Trophoblast cell (in vitro differentiated cells and primary cell): ENCODE data around the gene SLC25A41.

ENCODE experiments used
- DNase-seq, 2 donors: peaks; one replicate each; pipeline ENCODE4 v3.0.0-alpha.2; 2016
- H2AFZ ChIP-seq: 2 replicates; pipeline ENCODE4 v1.6.1; 2013; ENCODE audit warnings: low read length, moderate library complexity, mild to moderate bottlenecking; ENCODE audit not compliant: insufficient read depth, poor library complexity
- H2AK5ac ChIP-seq: 2 replicates; pipeline ENCODE4 v1.6.1; 2013; ENCODE audit warnings: mild to moderate bottlenecking, low read length
- H2BK120ac ChIP-seq: 2 replicates; pipeline ENCODE4 v1.6.1; 2013; ENCODE audit warnings: low read length, mild to moderate bottlenecking, moderate library complexity; ENCODE audit not compliant: insufficient read depth, poor library complexity
- H2BK12ac ChIP-seq: 2 replicates; pipeline ENCODE4 v1.6.1; 2013; ENCODE audit warnings: mild to moderate bottlenecking, low read length, moderate library complexity
- H2BK5ac ChIP-seq: 2 replicates; pipeline ENCODE4 v1.6.1; 2013; ENCODE audit warnings: low read length, low read depth, moderate library complexity, mild to moderate bottlenecking; ENCODE audit not compliant: poor library complexity
- H3K14ac ChIP-seq: 2 replicates; pipeline ENCODE4 v1.6.1; 2013; ENCODE audit warnings: mild to moderate bottlenecking, low read length
- H3K18ac ChIP-seq: 2 replicates; pipeline ENCODE4 v1.6.1; 2013; ENCODE audit warnings: mild to moderate bottlenecking, low read length
- H3K23ac ChIP-seq: 2 replicates; pipeline ENCODE4 v1.6.1; 2013; ENCODE audit warnings: low read length
- H3K27ac ChIP-seq: 2 replicates; pipeline ENCODE4 v1.5.1; 2013; ENCODE audit warnings: low read depth, mild to moderate bottlenecking, inconsistent platforms, low read length, moderate library complexity
- H3K27me3 ChIP-seq: 2 replicates; pipeline ENCODE4 v1.6.1; 2013; ENCODE audit warnings: inconsistent platforms, mild to moderate bottlenecking, low read length, moderate library complexity; ENCODE audit not compliant: insufficient read depth
- H3K36me3 ChIP-seq, 2 experiments: 1 replicate in 1 of 2; 2 replicates in 1 of 2; pipeline ENCODE4 v1.6.1; 2013; ENCODE audit warnings: low read length in 2 of 2, mild to moderate bottlenecking in 2 of 2, moderate library complexity in 1 of 2; ENCODE audit not compliant: insufficient read depth in 2 of 2, control insufficient read depth in 1 of 2
- H3K4ac ChIP-seq: 2 replicates; pipeline ENCODE4 v1.6.1; 2013; ENCODE audit warnings: low read depth, mild to moderate bottlenecking, low read length, moderate library complexity
- H3K4me1 ChIP-seq, 2 experiments: 1 replicate in 1 of 2; 2 replicates in 1 of 2; pipeline ENCODE4 v1.6.1; 2013; ENCODE audit warnings: low read length in 2 of 2, mild to moderate bottlenecking in 2 of 2, moderate library complexity in 1 of 2; ENCODE audit not compliant: insufficient read depth in 2 of 2, control insufficient read depth in 1 of 2
- H3K4me2 ChIP-seq: 2 replicates; pipeline ENCODE4 v1.6.1; 2013; ENCODE audit warnings: inconsistent platforms, mild to moderate bottlenecking, low read length, moderate library complexity
- H3K4me3 ChIP-seq: 2 replicates; pipeline ENCODE4 v1.5.1; 2013; ENCODE audit warnings: mild to moderate bottlenecking, low read depth, low read length, inconsistent platforms
- H3K79me1 ChIP-seq: one replicate; pipeline ENCODE4 v1.6.1; 2013; ENCODE audit warnings: low read length
- H3K79me2 ChIP-seq: 2 replicates; pipeline ENCODE4 v1.6.1; 2013; ENCODE audit warnings: low read length, mild to moderate bottlenecking; ENCODE audit not compliant: control insufficient read depth, insufficient read depth, poor library complexity
- H3K9ac ChIP-seq: 2 replicates; pipeline ENCODE4 v1.6.1; 2013; ENCODE audit warnings: mild to moderate bottlenecking, low read length
- H3K9me3 ChIP-seq: 2 replicates; pipeline ENCODE4 v1.6.1; 2013; ENCODE audit warnings: low read depth, mild to moderate bottlenecking, control low read depth, inconsistent platforms, low read length; ENCODE audit not compliant: insufficient read depth
- H4K12ac ChIP-seq: 2 replicates; pipeline ENCODE4 v1.6.1; 2013; ENCODE audit warnings: low read depth, mild to moderate bottlenecking, low read length, moderate library complexity
- H4K8ac ChIP-seq: 2 replicates; pipeline ENCODE4 v1.6.1; 2013; ENCODE audit warnings: low read depth, mild to moderate bottlenecking, low read length, moderate library complexity
- H4K91ac ChIP-seq: one replicate; pipeline ENCODE4 v1.6.1; 2013; ENCODE audit warnings: low read depth, mild to moderate bottlenecking, low read length, moderate library complexity
- WGBS: extraction: QIAGEN DNeasy Blood & Tissue Kit; methylation state at CpG from one replicate; pipeline ENCODE4 v1.1.7; 2013; ENCODE audit warnings: missing lambda C conversion rate; ENCODE audit not compliant: insufficient read length, insufficient coverage; ENCODE audit errors: extremely low coverage; 5-methylcytosine and 5-hydroxymethylcytosine counted together

The SLC25A41 gene

GRCh38 chr19:6480848-6481415 lies 47.4 kb upstream of the SLC25A41 start:
- H3K4me1 ChIP-seq, result peaks cover 3 to 6% of the 10 kb centered on the region in 2 experiments
- no peak overlapping the region for H3K4me3 ChIP-seq
- H4K91ac ChIP-seq, result no peak overlapping the region
- no peak overlapping the region for H2AK5ac ChIP-seq
- no peak overlapping the region for H3K4me2 ChIP-seq
- no CpG with 5 or more reads among the region's 10 CpGs for WGBS
- H3K14ac ChIP-seq, result no peak overlapping the region
- H2BK5ac ChIP-seq, result no peak overlapping the region
- H2AFZ ChIP-seq, result no peak overlapping the region
- no peaks in the 10 kb centered on the region for H3K27me3 ChIP-seq
- peak overlapping the region; percentile 55 for H3K9ac ChIP-seq
- H3K9me3 ChIP-seq, result peaks cover 7% of the 10 kb centered on the region
- H2BK12ac ChIP-seq, result no peak overlapping the region
- no peaks in the 10 kb centered on the region for H3K79me2 ChIP-seq
- H4K12ac ChIP-seq, result no peak overlapping the region
- H3K23ac ChIP-seq, result no peak overlapping the region
- H3K79me1 ChIP-seq, result no peaks in the 10 kb centered on the region
- no peak overlapping the region for H3K18ac ChIP-seq
- no peak for DNase-seq
- no peak overlapping the region for H3K4ac ChIP-seq
- no peaks in the 10 kb centered on the region for H3K36me3 ChIP-seq
- no peak overlapping the region for H4K8ac ChIP-seq
- H2BK120ac ChIP-seq, result no peak overlapping the region
- no peak overlapping the region for H3K27ac ChIP-seq

- Histone ChIP-seq H3K23ac (no peak overlapping the region), H3K36me3 (no peaks in the 10 kb centered on the region), H3K4me1 (peaks cover 10 to 14% of the 10 kb centered on the region in 2 experiments), H3K27me3 (no peaks in the 10 kb centered on the region), H3K4me2 (no peak overlapping the region), H3K18ac (no peak overlapping the region), H3K4me3 (no peak overlapping the region), H3K14ac (no peak overlapping the region), H4K8ac (no peak overlapping the region), H3K4ac (no peak overlapping the region), H4K91ac (no peak overlapping the region), H3K27ac (no peak overlapping the region), H2AK5ac (no peak overlapping the region), H4K12ac (no peak overlapping the region), H2BK5ac (no peak overlapping the region), H3K9ac (no peak overlapping the region), H2AFZ (no peak overlapping the region), H3K79me2 (no peaks in the 10 kb centered on the region), H2BK12ac (no peak overlapping the region), H3K79me1 (no peaks in the 10 kb centered on the region), H3K9me3 (peaks cover 11% of the 10 kb centered on the region), H2BK120ac (no peak overlapping the region)
- no peak for DNase-seq
- no CpG with 5 or more reads among the region's 7 CpGs for WGBS
Measured at GRCh38 chr19:6479836-6480398, 46.4 kb upstream of the SLC25A41 start.

- H3K27me3 ChIP-seq, result no peaks in the 10 kb centered on the region
- H4K91ac ChIP-seq, result no peak overlapping the region
- H3K14ac ChIP-seq, result no peak overlapping the region
- no CpG with 5 or more reads among the region's 13 CpGs for WGBS
- no peak overlapping the region for H4K8ac ChIP-seq
- H3K79me2 ChIP-seq, result no peaks in the 10 kb centered on the region
- H3K4ac ChIP-seq, result no peak overlapping the region
- H3K79me1 ChIP-seq, result no peaks in the 10 kb centered on the region
- no peak overlapping the region for H2BK12ac ChIP-seq
- no peaks in the 10 kb centered on the region for H3K36me3 ChIP-seq
- H3K9ac ChIP-seq, result no peak overlapping the region
- no peak overlapping the region for H3K27ac ChIP-seq
- no peak overlapping the region for H3K4me3 ChIP-seq
- H2AK5ac ChIP-seq, result no peak overlapping the region
- H3K4me2 ChIP-seq, result no peak overlapping the region
- H4K12ac ChIP-seq, result no peak overlapping the region
- no peak for DNase-seq
- H3K23ac ChIP-seq, result no peak overlapping the region
- peaks cover 10 to 14% of the 10 kb centered on the region in 2 experiments for H3K4me1 ChIP-seq
- H3K18ac ChIP-seq, result no peak overlapping the region
- H2BK120ac ChIP-seq, result no peak overlapping the region
- no peak overlapping the region for H2BK5ac ChIP-seq
- no peak overlapping the region for H2AFZ ChIP-seq
- H3K9me3 ChIP-seq, result peaks cover 11% of the 10 kb centered on the region
Measured at GRCh38 chr19:6478815-6479214, 45.3 kb upstream of the SLC25A41 start.

GRCh38 chr19:6476896-6477431 lies 43.4 kb upstream of the SLC25A41 start:
- H3K9ac ChIP-seq, result no peak overlapping the region
- H3K18ac ChIP-seq, result no peak overlapping the region
- H2BK12ac ChIP-seq, result no peak overlapping the region
- H3K36me3 ChIP-seq, result no peaks in the 10 kb centered on the region
- H4K8ac ChIP-seq, result no peak overlapping the region
- no peak overlapping the region for H2AFZ ChIP-seq
- no peaks in the 10 kb centered on the region for H3K27me3 ChIP-seq
- no peak for DNase-seq
- H3K4me3 ChIP-seq, result no peak overlapping the region
- no peak overlapping the region for H2BK120ac ChIP-seq
- no peak overlapping the region for H4K12ac ChIP-seq
- H4K91ac ChIP-seq, result no peak overlapping the region
- no peak overlapping the region for H2BK5ac ChIP-seq
- H3K4me1 ChIP-seq, result peaks cover 10 to 14% of the 10 kb centered on the region in 2 experiments
- H3K4ac ChIP-seq, result no peak overlapping the region
- no peak overlapping the region for H2AK5ac ChIP-seq
- peak overlapping the region; percentile 64 for H3K4me2 ChIP-seq
- no peak overlapping the region for H3K27ac ChIP-seq
- WGBS, result no CpG with 5 or more reads among the region's 29 CpGs
- H3K79me1 ChIP-seq, result no peaks in the 10 kb centered on the region
- peaks cover 11% of the 10 kb centered on the region for H3K9me3 ChIP-seq
- H3K14ac ChIP-seq, result no peak overlapping the region
- H3K79me2 ChIP-seq, result no peaks in the 10 kb centered on the region
- no peak overlapping the region for H3K23ac ChIP-seq
